GM12891 (cell line): ENCODE results near the gene MEOX1.

Source experiments
- POLR2A ChIP-seq: IDR thresholded peaks from 2 replicates; pipeline ENCODE4 v1.6.1; 2011; ENCODE audit warnings: low read depth, low read length, control low read depth
- POLR2AphosphoS5 ChIP-seq: IDR thresholded peaks from 2 replicates; pipeline ENCODE4 v1.6.1; 2011; ENCODE audit warnings: low read depth, low read length, control low read depth
- SPI1 ChIP-seq: IDR thresholded peaks from 2 replicates; pipeline ENCODE4 v1.6.1; 2011; ENCODE audit warnings: low read depth, low read length, control low read depth
- TAF1 ChIP-seq: IDR thresholded peaks from 2 replicates; pipeline ENCODE4 v1.6.1; 2011; ENCODE audit warnings: low read depth, low read length, control low read depth

DNA sequence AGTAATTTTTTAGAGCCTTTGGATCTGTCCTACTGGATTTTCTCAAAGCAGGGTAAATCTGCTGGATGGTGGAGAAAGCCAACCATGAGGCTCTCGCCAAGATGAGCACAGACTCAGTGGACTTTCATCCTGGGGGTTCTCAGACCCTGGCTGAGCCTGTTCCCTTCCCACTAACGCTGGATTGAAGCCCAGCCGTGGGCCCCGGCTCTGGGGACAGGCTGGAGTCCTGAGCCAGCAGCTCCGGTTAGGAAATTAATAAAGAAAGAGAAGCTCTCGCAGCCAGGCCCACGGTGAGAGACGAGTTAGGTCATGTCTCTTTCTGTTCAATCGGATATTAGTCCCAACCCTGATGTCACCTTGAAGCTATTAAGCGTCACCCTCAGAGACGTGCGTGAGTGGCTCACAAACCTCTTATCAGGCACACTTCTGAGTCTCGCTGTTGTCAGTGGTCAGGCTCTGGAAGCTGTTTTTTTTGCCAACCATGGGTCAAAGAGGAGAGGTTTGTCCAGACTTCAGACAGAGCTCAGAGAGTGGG is 27.1 kb downstream of the MEOX1 start:
- TF ChIP-seq POLR2A, result no peak
- TF ChIP-seq POLR2AphosphoS5, result no peak
- no peak for TF ChIP-seq SPI1
- TF ChIP-seq TAF1, result no peak
